ENCODE data around the gene SYT1.

Gene SYT1

DNA sequence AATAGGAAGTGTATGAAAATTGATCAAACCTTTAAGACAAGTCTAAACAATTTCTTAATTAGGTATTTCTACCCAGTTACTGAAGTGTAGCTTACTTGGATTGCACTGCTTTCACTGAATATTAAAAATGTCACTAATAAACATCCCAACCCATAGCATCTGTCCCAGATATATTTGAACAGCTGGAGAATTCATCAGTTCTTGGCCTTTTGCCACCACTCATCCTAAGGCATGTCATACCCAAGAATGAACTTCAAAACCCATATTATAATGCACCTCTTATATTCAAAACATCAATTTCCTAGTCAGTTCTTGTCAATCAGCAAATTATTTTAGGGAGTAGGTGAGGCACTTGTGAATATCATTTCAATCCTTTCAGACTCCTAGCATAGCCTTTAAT is 433.9 kb downstream of the SYT1 start:
- DNase-seq = no peak

DNA sequence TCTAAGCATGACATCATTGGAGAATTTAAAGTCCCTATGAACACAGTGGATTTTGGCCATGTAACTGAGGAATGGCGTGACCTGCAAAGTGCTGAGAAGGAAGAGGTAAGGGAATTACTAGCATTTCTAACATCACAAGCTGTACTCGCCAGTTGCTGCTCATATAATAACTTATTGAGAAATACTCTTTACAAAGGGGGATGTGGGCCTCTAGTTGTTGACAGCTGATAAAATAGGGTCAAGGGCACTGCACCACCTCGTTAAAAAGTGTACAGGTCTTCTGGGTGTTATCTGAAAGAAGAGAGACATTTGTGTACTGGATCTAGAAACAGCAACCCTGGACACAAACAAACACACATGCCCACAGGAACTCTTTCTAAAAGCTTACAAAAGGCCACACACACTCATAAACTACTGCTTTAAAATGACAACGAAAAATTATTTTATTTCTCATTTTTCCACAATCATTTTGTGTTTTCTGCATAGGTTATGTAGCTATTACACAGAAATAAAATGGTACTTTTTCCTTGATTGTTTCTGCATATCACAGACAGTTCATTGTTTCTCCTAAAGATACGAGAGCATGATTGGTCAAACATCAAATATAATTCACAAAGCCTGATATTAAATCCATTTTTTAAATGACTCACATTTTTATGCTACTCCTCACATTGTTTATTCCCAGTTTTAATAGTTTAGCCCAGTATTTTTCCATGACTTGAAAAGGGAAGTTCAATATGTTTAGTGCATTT is 435.0 kb downstream of the SYT1 start:
- no peak for DNase-seq

DNA sequence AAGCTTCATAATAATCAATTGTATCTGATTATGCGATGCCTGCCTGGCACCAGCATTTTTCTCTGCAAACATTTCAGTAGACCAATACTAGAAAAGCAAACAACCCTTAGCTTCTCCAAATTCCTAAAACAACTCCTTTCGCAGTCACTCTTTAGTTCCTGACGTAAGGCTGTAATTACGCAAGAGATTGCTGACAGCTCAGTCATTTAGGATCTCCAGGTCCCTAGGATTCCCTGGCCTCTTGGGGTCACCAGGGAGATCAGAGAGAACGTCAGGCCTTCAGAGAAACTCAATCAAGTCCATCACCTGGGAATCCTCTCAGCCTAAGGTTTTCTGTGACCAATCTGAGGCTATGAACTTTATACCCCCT is 435.6 kb downstream of the SYT1 start:
- DNase-seq = no peak

DNA sequence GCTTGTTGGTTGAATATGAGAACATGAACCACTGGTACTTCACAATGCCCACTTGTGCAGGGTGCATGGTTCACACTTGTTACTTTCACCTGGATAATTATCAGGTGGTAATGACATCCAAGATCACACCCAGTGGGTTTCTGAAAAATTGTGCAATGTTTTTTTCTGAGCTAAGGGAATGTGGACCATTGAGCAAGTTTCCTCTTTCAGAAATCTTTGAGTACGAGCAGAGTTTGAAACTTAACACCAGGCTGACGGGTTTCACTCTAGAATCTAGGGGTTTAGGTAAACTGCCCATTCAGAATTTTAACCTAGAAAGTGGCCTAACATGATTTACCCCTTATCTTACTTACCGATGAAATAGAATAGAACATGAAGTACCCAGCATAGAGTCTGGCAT is 436.6 kb downstream of the SYT1 start:
- no peak for DNase-seq

DNA sequence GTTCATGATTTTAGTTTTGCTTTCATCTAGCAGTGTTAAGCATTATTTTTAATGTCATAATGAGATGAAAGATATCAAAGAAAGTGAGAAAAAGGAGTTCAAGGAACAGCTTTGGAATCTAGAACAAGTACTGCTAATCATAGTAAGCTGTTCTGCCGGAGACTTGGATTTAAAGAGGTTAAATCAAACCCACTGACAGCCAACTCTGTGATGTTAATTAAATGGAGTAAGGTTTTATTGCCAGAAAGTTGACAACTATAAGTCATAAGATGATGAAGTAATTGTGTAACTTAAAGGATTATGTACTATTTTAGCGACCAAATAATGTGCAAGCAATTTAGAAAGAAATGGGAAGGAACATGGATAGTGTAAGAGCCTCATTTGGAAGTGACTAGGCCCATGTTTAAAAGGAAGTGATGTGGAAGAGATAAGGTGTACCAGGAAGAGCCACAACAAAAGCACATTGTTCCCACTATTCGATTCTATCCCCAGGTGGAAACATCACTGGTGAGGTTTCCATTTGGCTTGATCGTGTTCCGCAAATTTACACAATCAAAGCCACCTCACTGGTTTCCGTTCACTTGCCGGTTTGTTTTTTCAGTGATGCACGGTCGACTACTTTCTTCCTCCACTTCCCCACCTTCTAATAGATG is 437.7 kb downstream of the SYT1 start:
- DNase-seq = no peak

DNA sequence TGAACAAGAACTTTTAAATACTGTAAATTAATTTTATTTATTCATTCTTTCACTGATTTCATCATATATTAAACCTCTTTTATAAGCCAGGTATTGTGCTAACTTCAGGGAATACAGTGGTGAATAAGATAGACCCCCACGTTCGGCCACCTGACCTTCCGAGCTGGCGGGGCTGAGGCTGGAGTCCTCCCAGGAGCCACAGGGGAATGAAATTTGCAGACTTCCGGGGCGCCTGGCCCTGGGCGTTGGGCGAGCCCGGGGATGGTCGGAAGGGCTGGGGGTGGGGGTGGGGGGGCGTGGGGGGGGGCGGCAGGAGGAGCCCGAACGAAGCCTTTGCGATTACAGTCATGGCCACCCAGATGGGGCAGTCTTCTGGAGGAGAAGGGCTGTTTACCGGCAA is 442.8 kb downstream of the SYT1 start:
- no peak for DNase-seq

DNA sequence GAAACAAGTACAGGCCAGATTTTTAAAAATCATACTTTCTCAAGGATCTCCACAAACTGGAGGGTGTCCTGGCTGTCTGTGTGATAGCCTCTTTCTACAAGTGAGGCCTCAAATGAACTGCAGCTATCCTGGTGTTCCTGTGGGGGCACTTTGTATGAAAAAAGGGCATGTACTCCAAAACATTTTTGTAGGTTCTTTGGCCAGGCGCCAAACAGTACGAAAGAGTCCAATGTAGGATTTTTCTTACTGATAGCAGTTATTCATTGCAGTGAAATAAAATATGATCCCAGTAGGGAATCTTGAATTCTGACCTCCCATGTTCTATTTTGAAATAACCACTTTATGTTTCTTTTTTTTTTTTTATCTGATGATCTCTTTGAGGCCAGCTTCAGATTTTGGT is 444.5 kb downstream of the SYT1 start:
- DNase-seq = no peak

DNA sequence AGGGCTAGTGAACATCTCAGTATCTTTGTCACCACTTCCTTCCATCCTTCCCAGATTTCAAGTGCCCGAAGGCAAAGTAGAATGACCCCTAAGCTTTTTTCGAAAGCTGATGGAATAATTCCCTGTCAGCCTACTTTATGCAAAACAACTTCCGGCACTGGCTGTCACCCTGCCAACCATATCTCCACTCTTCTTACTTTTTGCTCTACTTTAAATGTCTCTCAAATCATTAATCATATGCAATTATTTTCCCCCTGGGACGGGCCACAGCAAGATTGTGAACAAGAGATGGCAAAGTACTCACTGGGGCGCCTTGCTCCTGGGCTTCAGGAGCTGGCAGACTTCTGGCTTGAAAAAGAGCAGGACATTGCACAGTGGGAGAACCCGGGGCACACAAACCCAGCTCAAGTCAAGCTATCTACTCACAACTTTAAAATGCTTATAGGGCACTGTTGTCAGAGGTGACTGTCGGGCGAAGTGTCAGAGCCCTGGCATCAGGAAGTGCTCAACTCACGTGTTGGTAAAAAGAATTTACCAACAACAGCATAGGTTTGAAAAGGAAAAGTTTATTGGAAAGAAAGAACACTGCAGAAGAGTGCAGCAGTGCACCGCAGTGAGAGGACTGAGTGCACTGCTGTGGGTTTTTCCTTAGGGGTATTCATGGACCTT is 452.7 kb downstream of the SYT1 start:
- DNase-seq = peak in 1 of 14 donors; percentile 6

DNA sequence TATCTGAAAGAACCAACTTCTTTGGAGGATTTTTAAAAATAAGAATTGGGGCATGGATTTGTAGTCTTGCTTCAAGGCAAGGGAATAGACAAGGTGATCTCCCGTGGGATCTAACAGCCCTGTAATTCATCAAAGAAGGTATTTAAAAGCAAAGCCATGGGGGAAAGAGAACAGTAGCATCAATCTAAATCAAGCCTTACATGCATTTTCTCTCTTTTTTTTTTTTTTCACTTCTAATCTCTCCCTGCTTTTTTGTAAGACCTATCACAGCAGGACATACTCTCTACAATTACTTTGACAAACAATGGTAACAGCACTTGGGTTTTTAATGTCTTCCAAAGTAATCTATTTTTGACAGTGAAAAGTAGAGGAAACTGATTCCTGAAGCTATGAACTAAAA is 458.3 kb downstream of the SYT1 start:
- DNase-seq = no peak

DNA sequence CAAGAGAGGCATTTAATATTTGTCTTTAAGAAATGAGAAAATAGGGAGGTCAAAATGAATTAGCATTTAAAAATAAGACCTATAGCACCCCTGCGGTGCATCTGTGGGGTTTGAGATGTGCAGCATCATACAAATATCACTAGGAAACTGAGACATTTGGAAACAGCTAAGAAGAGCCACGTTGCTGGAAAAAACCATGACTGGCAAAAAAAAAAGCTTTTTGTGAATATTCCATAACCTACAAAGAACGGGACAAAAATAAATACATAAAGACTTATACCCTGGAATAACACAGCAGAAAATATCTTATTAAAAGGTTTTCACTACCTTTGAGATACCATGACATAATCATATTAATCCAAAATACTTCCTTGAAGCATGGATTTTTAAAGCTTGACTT is 460.0 kb downstream of the SYT1 start:
- no peak for DNase-seq

DNA sequence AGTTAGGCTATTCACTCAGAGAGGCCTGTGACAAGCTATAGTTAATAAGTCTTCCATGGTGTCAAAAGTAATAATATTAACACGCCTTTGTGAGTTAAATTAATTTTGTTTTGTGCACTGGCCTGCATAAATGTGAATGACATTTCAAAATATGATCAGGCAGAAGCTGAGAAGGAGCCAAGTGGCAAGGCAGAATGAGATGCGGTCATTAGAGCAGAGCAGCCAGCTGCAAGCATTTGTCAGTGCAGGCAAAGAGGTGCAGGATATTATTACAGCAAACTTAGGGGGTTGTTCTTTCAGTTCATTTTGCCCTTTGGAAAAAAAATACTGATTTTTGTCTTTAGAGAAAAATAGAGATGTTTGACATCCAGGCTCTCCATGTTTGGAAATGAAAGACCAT is 461.6 kb downstream of the SYT1 start:
- DNase-seq = peak in 1 of 14 donors; percentile 68

DNA sequence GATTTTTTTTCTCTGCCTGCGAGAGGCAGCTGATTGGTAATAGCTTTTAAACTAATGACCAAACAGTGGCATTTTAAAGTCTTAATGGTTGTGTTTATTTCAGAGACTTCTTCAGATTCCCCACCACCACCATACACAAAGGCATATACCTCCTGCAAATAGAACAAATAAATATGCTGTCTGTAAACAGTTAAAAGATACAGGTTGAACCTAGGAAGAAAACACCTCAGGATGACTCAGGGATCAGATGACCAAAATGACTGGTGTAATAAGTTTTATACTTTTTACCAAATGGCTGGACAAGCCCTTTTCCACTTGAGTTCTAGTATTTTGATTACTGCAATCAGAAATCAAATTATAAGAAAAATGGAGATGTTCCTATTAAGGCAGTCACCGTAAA is 462.1 kb downstream of the SYT1 start:
- DNase-seq = no peak

DNA sequence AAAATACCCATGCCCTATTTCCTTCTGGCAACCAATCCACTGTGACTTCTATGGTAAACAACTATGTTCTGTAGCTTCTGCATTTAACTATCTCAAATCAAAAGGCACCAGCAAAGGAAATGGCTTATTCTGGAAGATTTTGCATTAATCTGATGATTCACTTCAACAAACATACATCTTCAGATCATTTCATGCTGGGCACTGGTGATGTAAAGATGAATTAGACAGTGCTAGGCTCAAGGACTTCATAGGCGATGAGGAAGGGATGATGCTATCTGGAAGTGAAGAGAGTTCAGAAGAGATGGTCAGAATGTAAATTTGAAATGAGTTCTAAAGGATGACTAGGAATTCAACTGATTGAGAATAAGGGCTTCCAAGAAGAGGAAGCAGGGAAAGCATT is 462.9 kb downstream of the SYT1 start:
- DNase-seq = peak in 1 of 14 donors; percentile 23

DNA sequence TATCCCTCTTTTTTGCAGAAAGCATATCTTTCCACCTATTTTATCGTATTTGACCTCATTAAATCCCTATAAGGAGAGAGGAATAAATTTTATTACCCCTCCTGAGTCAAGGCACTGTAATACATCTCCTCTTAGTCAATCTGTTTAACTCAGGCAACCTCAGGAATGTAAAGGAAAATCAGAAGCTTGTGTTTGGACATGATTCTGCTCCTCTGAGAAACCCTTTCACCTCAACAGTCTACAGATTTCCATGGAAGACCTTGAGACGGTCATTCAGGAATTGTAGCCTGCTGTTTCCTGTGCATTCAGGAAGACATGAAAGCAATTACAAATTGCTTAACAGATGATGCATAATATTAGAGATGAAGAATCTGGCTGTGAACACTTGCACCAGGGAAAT is 465.4 kb downstream of the SYT1 start:
- DNase-seq = no peak

DNA sequence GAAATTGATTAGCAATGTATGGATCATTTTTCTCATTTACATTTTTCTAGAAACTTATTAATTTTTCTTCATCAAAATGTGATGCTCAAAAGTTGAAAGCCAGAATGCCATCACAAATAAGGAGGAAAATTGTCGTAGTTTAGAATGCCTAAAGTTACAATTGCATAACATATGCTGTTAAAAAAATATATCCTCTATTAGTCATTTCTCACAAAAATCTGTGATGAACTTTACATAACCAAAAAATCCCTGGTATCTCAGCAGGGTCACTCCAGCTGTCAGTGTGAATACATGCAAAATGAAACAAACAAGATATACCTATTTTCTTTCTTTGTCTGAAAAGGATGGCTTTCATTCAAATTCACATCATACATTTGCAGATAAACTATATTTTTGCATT is 467.3 kb downstream of the SYT1 start:
- no peak for DNase-seq

DNA sequence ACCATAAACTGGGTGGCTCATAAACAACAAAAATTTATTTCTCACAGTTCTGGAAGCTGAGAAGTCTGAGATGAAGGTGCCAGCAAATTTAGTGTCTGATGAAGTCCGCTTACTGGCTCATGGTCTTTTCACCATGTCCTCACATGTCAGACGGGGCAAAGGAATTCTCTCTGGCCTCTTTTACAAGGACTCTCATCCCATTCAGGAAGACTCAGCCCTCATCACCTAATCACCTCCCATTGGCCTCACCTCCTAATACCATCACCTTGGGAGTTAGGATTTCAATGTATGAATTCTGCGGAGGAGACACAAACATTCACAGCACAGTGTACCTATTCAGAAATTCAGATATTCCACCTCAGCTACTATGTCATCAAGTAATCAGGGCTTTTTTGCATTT is 468.6 kb downstream of the SYT1 start:
- no peak for DNase-seq

DNA sequence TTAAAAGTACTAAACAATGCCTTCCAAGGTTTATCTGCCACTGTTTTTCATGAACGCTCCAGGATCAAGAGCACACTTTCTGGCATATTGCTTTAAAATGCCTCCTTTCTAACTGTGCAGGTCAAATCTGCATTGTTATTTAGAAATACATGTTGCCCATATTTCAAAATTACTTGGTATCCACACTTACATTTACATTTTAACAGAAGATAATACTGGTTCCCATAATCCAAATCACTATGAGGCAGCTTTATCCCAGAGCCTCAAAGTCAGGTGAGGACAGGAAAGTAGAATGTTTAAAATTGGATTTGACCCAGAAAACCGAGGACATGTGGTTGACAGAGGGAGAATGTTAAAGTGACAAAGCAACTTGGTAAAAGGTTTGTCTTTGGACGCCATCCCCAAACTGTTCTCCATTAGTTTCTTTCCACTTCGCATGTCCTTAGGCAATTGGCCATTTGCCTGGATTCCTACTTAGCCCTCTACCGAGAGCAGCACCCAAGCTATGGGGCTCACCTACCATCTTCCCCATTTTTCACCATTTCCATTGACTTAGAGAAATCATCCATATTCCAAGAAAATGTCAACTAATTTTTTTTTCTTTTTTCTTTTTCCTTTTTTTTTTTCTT is 473.2 kb downstream of the SYT1 start:
- peak in 1 of 14 donors; percentile 9 for DNase-seq

DNA sequence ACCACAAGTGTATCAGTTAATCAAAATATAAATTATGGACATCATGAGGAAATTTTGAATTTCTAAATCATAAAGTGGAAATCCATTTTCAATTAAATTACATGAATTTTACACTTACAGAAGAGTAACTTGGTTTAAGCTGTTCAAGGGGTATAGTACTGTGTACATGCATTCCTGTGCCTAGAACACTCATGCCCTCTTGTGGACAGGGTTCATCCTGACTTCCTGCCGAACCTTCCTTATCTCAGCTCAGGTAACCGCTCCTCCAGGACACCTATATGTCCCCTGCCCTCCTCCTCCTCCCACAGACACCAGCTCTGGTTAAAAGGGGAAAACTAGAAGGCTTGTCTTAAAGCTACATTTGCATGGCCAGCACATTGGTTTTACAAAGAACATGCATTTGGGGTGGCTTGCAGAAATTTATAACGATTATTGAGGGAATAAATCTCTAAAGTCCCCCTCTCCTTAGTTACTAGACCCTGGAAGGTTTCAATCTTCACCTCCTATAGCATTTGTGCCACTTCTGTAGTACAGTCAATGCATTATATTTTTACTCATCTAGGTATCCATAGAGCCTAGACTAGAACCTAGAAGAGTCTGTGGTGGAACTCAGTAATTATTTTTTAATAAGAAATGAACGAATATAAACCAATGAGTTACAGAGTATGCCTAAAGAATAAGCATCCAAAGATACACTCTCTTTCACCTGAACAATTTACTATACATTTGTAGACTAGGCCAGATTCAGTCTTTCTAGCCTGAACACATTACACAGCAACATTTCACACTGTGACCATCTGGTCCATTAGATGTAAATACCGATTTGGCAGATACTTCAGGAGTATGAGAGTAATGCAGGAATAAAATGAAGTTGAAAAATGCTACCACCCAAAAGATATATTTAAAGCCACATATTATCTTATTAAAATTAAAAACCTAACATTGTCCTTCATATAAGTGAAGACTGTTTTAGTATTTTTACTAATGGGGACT is 480.6 kb downstream of the SYT1 start:
- DNase-seq = peak in 1 of 14 donors; percentile 73

DNA sequence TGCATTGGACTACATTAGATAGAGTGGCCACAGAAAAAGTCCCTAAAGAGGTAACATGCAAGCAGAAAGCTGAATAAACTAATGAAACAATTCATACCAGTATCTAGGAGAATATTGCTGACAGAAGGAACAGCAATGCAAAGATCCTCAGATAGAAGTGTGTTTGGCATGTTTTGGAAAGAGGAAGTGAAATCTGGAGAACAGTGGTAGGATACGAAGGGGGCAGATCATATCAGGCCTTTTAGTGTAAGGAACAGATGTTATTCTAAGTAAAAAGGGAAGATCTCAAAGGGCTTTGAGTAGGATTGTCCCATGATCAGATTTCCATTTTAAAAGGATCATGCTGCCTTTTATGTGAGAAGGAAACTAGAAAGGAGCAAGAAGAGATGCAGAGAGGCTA is 483.3 kb downstream of the SYT1 start:
- DNase-seq = no peak

DNA sequence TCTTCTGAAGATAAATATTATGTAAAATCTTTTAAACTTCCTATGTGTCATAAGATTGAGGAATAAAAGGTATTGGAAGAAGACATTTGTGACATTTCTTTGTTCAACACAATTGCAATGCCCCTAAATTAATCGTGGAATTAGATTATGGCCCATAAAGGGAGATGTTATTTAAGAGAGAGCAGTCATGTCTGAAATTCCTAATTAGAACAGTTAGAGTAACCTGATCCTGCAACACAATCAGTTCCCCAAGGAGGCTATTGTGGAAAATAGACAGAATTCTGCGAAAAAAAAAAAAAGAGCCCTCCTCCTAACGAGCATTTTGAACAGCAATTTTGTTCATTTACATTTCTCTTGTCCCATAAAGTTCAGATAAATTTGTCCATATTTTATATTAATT is 486.7 kb downstream of the SYT1 start:
- DNase-seq = no peak

DNA sequence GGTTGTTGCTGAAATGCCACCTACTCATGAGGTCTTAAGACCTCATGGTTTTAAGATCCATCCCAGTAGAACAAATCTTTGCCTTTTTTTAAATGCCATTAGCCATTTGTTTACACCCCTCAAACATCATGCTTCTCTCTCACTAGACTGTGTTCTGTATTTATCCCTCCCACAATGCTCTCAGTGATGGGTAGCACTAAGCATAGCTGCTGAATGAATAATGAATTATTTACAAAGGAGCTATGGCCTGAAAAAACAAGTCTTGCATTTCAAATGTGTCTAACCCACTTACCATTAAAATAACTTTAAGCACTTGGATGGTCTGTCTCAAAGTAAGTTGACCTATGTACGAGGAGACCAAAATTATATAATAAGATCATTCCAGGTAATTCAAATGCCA is 491.6 kb downstream of the SYT1 start:
- no peak for DNase-seq

DNA sequence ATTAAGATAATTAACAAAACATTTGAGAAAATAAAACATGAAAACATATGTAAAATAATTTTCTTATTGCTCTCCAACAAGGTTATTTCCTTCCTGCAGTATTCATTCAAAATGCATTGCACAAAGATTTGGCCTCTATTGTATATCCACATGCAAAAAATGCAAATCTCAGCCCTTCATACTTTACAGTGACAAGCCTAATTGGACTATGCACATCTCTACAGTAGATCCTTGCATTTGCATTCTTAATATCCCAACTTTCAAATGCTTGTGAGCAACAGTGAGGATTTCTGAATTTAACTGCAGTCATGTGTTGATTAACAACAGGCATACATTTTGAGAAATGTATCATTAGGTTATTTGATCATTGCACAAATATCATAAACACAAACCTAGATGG is 492.5 kb downstream of the SYT1 start:
- DNase-seq = no peak

Measured in C1 segment of cervical spinal cord (tissue), 14 donors.